CD14-positive monocyte (primary cell): ENCODE data around the gene CDK5RAP2. TPM values are rescaled to one million over a fixed set of nuclear protein-coding genes. Genes with fewer than 3 reads are reported as not detected.

Experiments used
- DNase-seq, 3 donors: peaks; one replicate each; pipeline ENCODE4 v3.0.0-alpha.2; 2011 to 2022
- H2AFZ ChIP-seq: 2 replicates; pipeline ENCODE4 v1.6.0; 2012; ENCODE audit warnings: mild to moderate bottlenecking, low read depth, low read length, inconsistent platforms; ENCODE audit not compliant: insufficient read depth, poor library complexity, severe bottlenecking
- H3K27ac ChIP-seq, 2 donors: 1 replicate in 1 of 2; 2 replicates in 1 of 2; pipeline ENCODE4 v1.5.1; 2012 to 2013; ENCODE audit warnings: low read length in 2 of 2, control low read depth in 1 of 2, inconsistent platforms in 1 of 2, low read depth in 1 of 2, mild to moderate bottlenecking in 1 of 2
- H3K27me3 ChIP-seq, 2 donors: one replicate each; pipeline versions ENCODE4 v1.6.0 to v1.6.1; 2011 to 2013; ENCODE audit warnings: low read length in 2 of 2; ENCODE audit not compliant: control insufficient read depth in 2 of 2, insufficient read depth in 2 of 2
- H3K36me3 ChIP-seq, 2 donors: replicated peaks in 1 of 2; 1 replicate in 1 of 2; 2 replicates in 1 of 2; pipeline versions ENCODE4 v1.5.1 to v1.6.1; 2012 to 2013; ENCODE audit warnings: low read length in 2 of 2, control low read depth in 1 of 2, inconsistent platforms in 1 of 2, mild to moderate bottlenecking in 1 of 2; ENCODE audit not compliant: insufficient read depth in 2 of 2, control insufficient read depth in 1 of 2
- H3K4me1 ChIP-seq, 2 donors: 1 replicate in 1 of 2; 2 replicates in 1 of 2; pipeline versions ENCODE4 v1.5.1 to v1.6.1; 2012 to 2013; ENCODE audit warnings: low read length in 2 of 2, control low read depth in 1 of 2, inconsistent platforms in 1 of 2, mild to moderate bottlenecking in 1 of 2, moderate library complexity in 1 of 2; ENCODE audit not compliant: insufficient read depth in 2 of 2, control insufficient read depth in 1 of 2
- H3K4me2 ChIP-seq: replicated peaks from 2 replicates; pipeline ENCODE3; 2012; ENCODE audit warnings: low read length, moderate library complexity, mild to moderate bottlenecking; ENCODE audit not compliant: poor library complexity, severe bottlenecking; ENCODE audit errors: extremely low read depth
- H3K4me3 ChIP-seq, 3 experiments: fragments of 200-600 bp in 1 of 3; sonication (generic) in 1 of 3; replicated peaks in 1 of 3; 1 replicate in 2 of 3; 2 replicates in 1 of 3; pipeline ENCODE4 v1.5.1; 2011 to 2013; ENCODE audit warnings: low read length in 3 of 3, mild to moderate bottlenecking in 3 of 3, control low read depth in 2 of 3, low read depth in 2 of 3, inconsistent platforms in 1 of 3, moderate library complexity in 1 of 3
- H3K79me2 ChIP-seq: 2 replicates; pipeline ENCODE4 v1.6.0; 2012; ENCODE audit warnings: mild to moderate bottlenecking, control low read depth, inconsistent platforms, low read length, moderate library complexity; ENCODE audit not compliant: insufficient read depth
- H3K9ac ChIP-seq: 2 replicates; pipeline ENCODE4 v1.6.0; 2017; ENCODE audit warnings: low read length, mild to moderate bottlenecking; ENCODE audit not compliant: insufficient read depth, poor library complexity, severe bottlenecking
- H3K9me3 ChIP-seq, 2 donors: replicated peaks in 1 of 2; 1 replicate in 1 of 2; 2 replicates in 1 of 2; pipeline versions ENCODE4 v1.5.1 to v1.6.1; 2012 to 2013; ENCODE audit warnings: low read length in 2 of 2, control low read depth in 1 of 2; ENCODE audit not compliant: control insufficient read depth in 1 of 2, insufficient read depth in 1 of 2
- H4K20me1 ChIP-seq: 2 replicates; pipeline ENCODE4 v1.6.0; 2012; ENCODE audit warnings: mild to moderate bottlenecking, low read length, control low read depth, moderate library complexity; ENCODE audit not compliant: insufficient read depth
- H3K27ac Mint-ChIP-seq, 7 donors: one replicate each; pipeline ENCODE4 v1.8.0; 2020; ENCODE audit warnings: mild to moderate bottlenecking in 7 of 7, mixed read lengths in 7 of 7, moderate library complexity in 6 of 7, inconsistent platforms in 2 of 7
- H3K27me3 Mint-ChIP-seq, 3 donors: one replicate each; pipeline ENCODE4 v1.8.0; 2021 to 2022; ENCODE audit warnings: low read depth in 3 of 3, mild to moderate bottlenecking in 3 of 3, mixed read lengths in 3 of 3, moderate library complexity in 3 of 3, inconsistent platforms in 1 of 3
- H3K36me3 Mint-ChIP-seq, 2 donors: one replicate each; pipeline ENCODE4 v1.8.0; 2020; ENCODE audit warnings: mixed read lengths in 2 of 2, inconsistent platforms in 1 of 2, mild to moderate bottlenecking in 1 of 2
- H3K4me1 Mint-ChIP-seq: one replicate; pipeline ENCODE4 v1.8.0; 2020; ENCODE audit warnings: mild to moderate bottlenecking, mixed read lengths
- H3K4me3 Mint-ChIP-seq, 2 donors: one replicate each; pipeline ENCODE4 v1.8.0; 2020; ENCODE audit warnings: mild to moderate bottlenecking in 2 of 2, mixed read lengths in 2 of 2, moderate library complexity in 1 of 2
- H3K9me3 Mint-ChIP-seq, 7 donors: one replicate each; pipeline ENCODE4 v1.8.0; 2020 to 2022; ENCODE audit warnings: mixed read lengths in 7 of 7, mild to moderate bottlenecking in 6 of 7, moderate library complexity in 6 of 7, inconsistent platforms in 2 of 7
- CTCF ChIP-seq: fragments of 200-600 bp; IDR thresholded peaks from one replicate; pipeline ENCODE4 v1.8.0; 2022; ENCODE audit warnings: antibody characterized with exemption, mild to moderate bottlenecking
- WGBS: methylation state at CpG from one replicate; pipeline ENCODE4 v1.1.5; 2013; ENCODE audit warnings: missing lambda C conversion rate; ENCODE audit not compliant: insufficient coverage; 5-methylcytosine and 5-hydroxymethylcytosine counted together
- intact Hi-C, 2 donors: fragments of 100-400 bp; cut with micrococcal nuclease; formaldehyde crosslinking; loops; one replicate each; pipeline versions ENCODE4 v1.15.0 to v1.15.1; 2023
- polyA plus RNA-seq, 3 donors: library from polyadenylated mRNA; depleted of rRNA in 1 of 3; unstranded in 2 of 3; stranded (reverse) in 1 of 3; fragments of 300-500 nt in 2 of 3; fragments of >200 nt in 1 of 3; fragmentation: Illumina TruSeq in 2 of 3; gene quantifications; 1 replicate in 2 of 3; 2 replicates in 1 of 3; pipeline ENCODE4 v1.2.3, GENCODE V29; 2012 to 2021

CDK5RAP2 gene
- polyA plus RNA-seq, 3 donors: 2.0 to 13.7 (median 6.1) TPM

- Histone ChIP-seq H3K9ac (no peak overlapping the region), H3K4me2 (no peak overlapping the region), H3K4me3 (no peak overlapping the region), H3K4me1 (peaks cover 10 to 25% of the 10 kb centered on the region in 2 donors), H4K20me1 (peaks cover 100% of the 10 kb centered on the region), H3K27me3 (no peaks in the 10 kb centered on the region), H3K79me2 (peaks cover 99% of the 10 kb centered on the region), H3K9me3 (no peaks in the 10 kb centered on the region), H3K36me3 (peaks cover 9 to 49% of the 10 kb centered on the region in 2 donors), H2AFZ (no peak overlapping the region), H3K27ac (peak overlapping the region in 1 of 2 donors; percentile 56)
- H3K27me3 Mint-ChIP-seq: peaks cover 0 to 4% (median 0%) of the 10 kb centered on the region in 3 donors
- H3K27ac Mint-ChIP-seq: peak overlapping the region in 5 of 7 donors; percentile 50 to 83 (median 79)
- no CpG with 5 or more reads among the region's 4 CpGs for WGBS
- peaks cover 0 to 2% (median 0%) of the 10 kb centered on the region in 7 donors for H3K9me3 Mint-ChIP-seq
- no peak for DNase-seq
- TF ChIP-seq CTCF: no peak
- peaks cover 52% of the 10 kb centered on the region for H3K4me1 Mint-ChIP-seq
- intact Hi-C loops: no loop called here
- H3K4me3 Mint-ChIP-seq: no peak overlapping the region
- H3K36me3 Mint-ChIP-seq: peaks cover 10 to 53% of the 10 kb centered on the region in 2 donors
These were observed 48.4 kb upstream of the CDK5RAP2 start for GRCh38 chr9:120628207-120628924.

DNA sequence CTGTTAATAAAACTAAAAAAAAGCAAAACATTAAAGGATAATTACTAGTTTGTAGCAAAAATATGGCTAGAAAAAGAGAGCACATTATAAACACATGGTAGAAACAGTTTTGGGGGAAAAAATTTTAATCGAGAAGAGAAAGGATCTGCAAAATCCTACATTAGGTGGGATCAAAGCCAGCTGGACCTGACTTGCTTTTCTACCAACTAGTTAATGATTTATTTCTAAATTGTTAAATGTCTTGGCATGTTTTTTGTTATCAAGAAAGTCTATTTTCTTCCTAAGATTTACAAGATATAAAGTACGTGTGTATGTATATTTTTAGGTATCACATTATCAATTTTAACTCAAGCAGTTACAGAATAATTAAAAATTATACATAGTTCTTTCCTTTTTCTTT lies 47.1 kb upstream of the CDK5RAP2 start:
- Histone ChIP-seq H3K4me2 (no peak overlapping the region), H3K36me3 (peaks cover 21 to 62% of the 10 kb centered on the region in 2 donors), H3K9ac (no peak overlapping the region), H4K20me1 (peaks cover 100% of the 10 kb centered on the region), H3K27me3 (no peaks in the 10 kb centered on the region), H3K27ac (peak overlapping the region in 1 of 2 donors; percentile 20), H3K79me2 (peaks cover 99% of the 10 kb centered on the region), H3K4me1 (peaks cover 10 to 25% of the 10 kb centered on the region in 2 donors), H3K4me3 (no peak overlapping the region), H2AFZ (no peak overlapping the region), H3K9me3 (no peaks in the 10 kb centered on the region)
- intact Hi-C loops: no loop called here
- Mint-ChIP-seq H3K4me3 (no peak overlapping the region), H3K27ac (peak overlapping the region in 3 of 7 donors; percentile 56 to 73 (median 61)), H3K4me1 (peaks cover 42% of the 10 kb centered on the region), H3K27me3 (peaks cover 0 to 4% (median 0%) of the 10 kb centered on the region in 3 donors), H3K36me3 (peaks cover 19 to 54% of the 10 kb centered on the region in 2 donors), H3K9me3 (peaks cover 0 to 2% (median 0%) of the 10 kb centered on the region in 7 donors)
- TF ChIP-seq CTCF: no peak
- DNase-seq: no peak
- no CpG with 5 or more reads among the region's 2 CpGs for WGBS
